Glomerular endothelial cell (primary cell): ENCODE data around the gene NLRP11. TPM values are rescaled to one million over a fixed set of nuclear protein-coding genes. Genes with fewer than 3 reads are reported as not detected.
"Not testable (repeated sequence)": the region's sequence is repeated elsewhere in the genome, so short reads cannot be mapped to it uniquely, and the experiment has no call there.

Experiments used
- DNase-seq: peaks from one replicate; pipeline ENCODE4 v3.0.0-alpha.2; 2011; ENCODE audit warnings: low read depth, low spot score; ENCODE audit errors: extremely low read depth
- total RNA-seq: library from RNA; depleted of rRNA; stranded (reverse); fragments of >200 nt; gene quantifications from 2 replicates; pipeline ENCODE4 v1.2.3, GENCODE V29; 2015

NLRP11 gene
- total RNA-seq, 1 donor from 2014 or later = not detected

- DNase-seq = no peak
These were observed 50.7 kb downstream of the NLRP11 start for GRCh38 chr19:55781112-55781511.

DNA sequence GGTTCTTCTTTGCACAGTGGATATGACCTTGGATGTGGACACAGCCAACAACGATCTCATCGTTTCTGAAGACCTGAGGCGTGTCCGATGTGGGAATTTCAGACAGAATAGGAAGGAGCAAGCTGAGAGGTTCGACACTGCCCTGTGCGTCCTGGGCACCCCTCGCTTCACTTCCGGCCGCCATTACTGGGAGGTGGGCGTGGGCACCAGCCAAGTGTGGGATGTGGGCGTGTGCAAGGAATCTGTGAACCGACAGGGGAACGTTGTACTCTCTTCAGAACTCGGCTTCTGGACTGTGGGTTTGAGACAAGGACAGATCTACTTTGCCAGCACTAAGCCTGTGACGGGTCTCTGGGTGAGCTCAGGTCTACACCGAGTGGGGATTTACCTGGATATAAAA is 53.5 kb downstream of the NLRP11 start:
- DNase-seq = no peak

GRCh38 chr19:55777528-55777927 is 54.3 kb downstream of the NLRP11 start:
- DNase-seq = no peak

DNA sequence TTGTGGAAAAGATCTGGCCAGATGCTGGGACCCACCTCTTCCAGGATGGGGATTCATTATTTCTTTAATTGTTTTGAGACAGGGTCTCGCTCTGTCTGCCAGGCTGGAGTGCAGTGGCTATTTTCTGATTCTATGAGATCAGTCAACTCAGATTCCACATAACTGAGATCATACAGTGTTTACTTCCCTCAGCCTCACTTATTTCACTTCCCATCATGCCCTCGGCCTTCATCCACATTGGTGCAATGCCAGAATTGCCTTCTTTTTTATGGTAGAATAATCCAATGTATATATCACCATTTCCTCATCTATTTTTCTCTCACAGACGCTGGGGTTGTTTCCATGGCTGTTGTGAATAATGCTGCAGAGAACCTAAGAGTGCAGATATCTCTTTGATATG is 62.2 kb downstream of the NLRP11 start:
- not testable (repeated sequence) for DNase-seq

GRCh38 chr19:55768818-55769217 is 63.0 kb downstream of the NLRP11 start, which contains the start of gene RFPL4AL1:
TSS of gene RFPL4AL1 (plus strand) at chr19:55769118. CDS start at chr19:55771805, 2,687 bp downstream.
- not testable (repeated sequence) for DNase-seq

GRCh38 chr19:55766466-55766865 is 65.3 kb downstream of the NLRP11 start:
- DNase-seq = no peak

- DNase-seq = not testable (repeated sequence)
These were observed 73.0 kb downstream of the NLRP11 start, which contains the start of gene RFPL4A for GRCh38 chr19:55758797-55759196. TSS of gene RFPL4A (plus strand) at chr19:55759097. CDS start at chr19:55761801, 2,704 bp downstream.

- DNase-seq = not testable (repeated sequence)
These were observed 75.0 kb downstream of the NLRP11 start for GRCh38 chr19:55756808-55757207.

GRCh38 chr19:55753401-55753800 is 78.4 kb downstream of the NLRP11 start:
- no peak for DNase-seq

DNA sequence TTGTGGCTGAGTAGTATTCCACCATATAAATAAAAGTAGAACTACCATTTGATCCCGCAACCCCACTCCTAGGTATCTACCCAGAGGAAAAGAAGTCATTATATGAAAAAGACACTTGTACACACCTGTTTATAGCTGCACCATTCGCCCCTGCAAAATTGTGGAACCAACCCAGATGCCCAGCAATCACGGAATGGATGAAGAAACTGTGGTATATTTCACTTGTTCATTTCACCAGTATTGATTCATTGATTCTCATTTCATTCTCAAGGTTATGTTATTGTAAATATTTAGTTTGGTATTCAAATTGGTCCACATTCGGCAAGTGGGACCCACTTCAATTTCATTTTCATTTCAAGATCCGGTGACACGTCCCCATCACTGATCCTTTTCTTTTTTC is 81.1 kb downstream of the NLRP11 start:
- no peak for DNase-seq

- no peak for DNase-seq
These were observed 93.5 kb downstream of the NLRP11 start, which contains the start of gene NLRP9 for GRCh38 chr19:55738302-55738701. TSS of gene NLRP9 (minus strand) at chr19:55738402. CDS start at chr19:55738374, 28 bp downstream.

Other genes starting within 250 kb of the NLRP11 start
- 4.4 and 4.7 TPM in 2 replicates for gene FIZ1, start 232.5 kb downstream of the NLRP11 start, total RNA-seq
- gene ZNF524, start 231.7 kb downstream of the NLRP11 start, total RNA-seq = 24.6 and 42.1 TPM in 2 replicates
- 5.7 and 13.1 TPM in 2 replicates for gene ZNF865, start 226.4 kb downstream of the NLRP11 start, total RNA-seq
- 2.0 and 3.9 TPM in 2 replicates for gene ZNF784, start 207.4 kb downstream of the NLRP11 start, total RNA-seq
- gene ZNF580, start 191.0 kb downstream of the NLRP11 start, total RNA-seq = 18.3 and 28.9 TPM in 2 replicates
- gene ZNF581, start 188.3 kb downstream of the NLRP11 start, total RNA-seq = 22.8 and 39.4 TPM in 2 replicates
- 24.0 and 28.7 TPM in 2 replicates for gene CCDC106, start 183.8 kb downstream of the NLRP11 start, total RNA-seq
- 111 and 150 TPM in 2 replicates for gene U2AF2, start 177.0 kb downstream of the NLRP11 start, total RNA-seq
- gene EPN1, start 156.8 kb downstream of the NLRP11 start, total RNA-seq = 162 and 201 TPM in 2 replicates
- not detected in 2 replicates for gene NLRP9, start 93.6 kb downstream of the NLRP11 start, total RNA-seq
- gene RFPL4A, start 72.9 kb downstream of the NLRP11 start, total RNA-seq = not detected in 2 replicates
- not detected in 2 replicates for gene RFPL4AL1, start 62.9 kb downstream of the NLRP11 start, total RNA-seq
- not detected in 2 replicates for gene NLRP4, start 4.5 kb upstream of the NLRP11 start, total RNA-seq
- gene NLRP13, start 100.3 kb upstream of the NLRP11 start, total RNA-seq = not detected in 2 replicates
- not detected in 2 replicates for gene NLRP8, start 115.8 kb upstream of the NLRP11 start, total RNA-seq
- gene NLRP5, start 154.8 kb upstream of the NLRP11 start, total RNA-seq = not detected in 2 replicates